Gastrocnemius medialis (tissue), 4 donors: Measurements from ENCODE around the gene CUL4B. TPM values are rescaled to one million over a fixed set of nuclear protein-coding genes. Genes with fewer than 3 reads are reported as not detected.

Source experiments
- ATAC-seq, 2 donors: fragments of 150-250 bp; one replicate each; pipeline ENCODE4 v1.9.1; 2016
- DNase-seq, 2 donors: peaks; one replicate each; pipeline ENCODE4 v3.0.0-alpha.2; 2019
- H3K27ac ChIP-seq, 4 donors: fragments of 200-600 bp; sonication (generic); 1 replicate in 1 of 4; 2 replicates in 3 of 4; pipeline ENCODE4 v1.5.1; 2016 to 2018; ENCODE audit warnings: mild to moderate bottlenecking in 2 of 4, moderate library complexity in 1 of 4
- H3K27me3 ChIP-seq, 3 donors: fragments of 200-600 bp; sonication (generic) in 2 of 3; 1 replicate in 1 of 3; 2 replicates in 2 of 3; pipeline versions ENCODE4 v1.5.1 to v1.6.0; 2016 to 2019; ENCODE audit warnings: mild to moderate bottlenecking in 1 of 3, moderate library complexity in 1 of 3
- H3K36me3 ChIP-seq, 2 donors: fragments of 200-600 bp; sonication (generic) in 1 of 2; one replicate each; pipeline ENCODE4 v1.5.1; 2017 to 2018
- H3K4me1 ChIP-seq, 2 donors: fragments of 200-600 bp; sonication (generic) in 1 of 2; one replicate each; pipeline ENCODE4 v1.5.1; 2016 to 2017; ENCODE audit warnings: mild to moderate bottlenecking in 2 of 2
- H3K4me3 ChIP-seq, 4 donors: fragments of 200-600 bp; sonication (generic) in 3 of 4; 1 replicate in 1 of 4; 2 replicates in 3 of 4; pipeline ENCODE4 v1.5.1; 2016 to 2019; ENCODE audit warnings: mild to moderate bottlenecking in 2 of 4
- H3K9me3 ChIP-seq, 3 donors: fragments of 200-600 bp; sonication (generic) in 2 of 3; 1 replicate in 1 of 3; 2 replicates in 2 of 3; pipeline ENCODE4 v1.5.1; 2016 to 2019
- CTCF ChIP-seq, 5 experiments: fragments of 450-650 bp in 3 of 5; fragments of 200-600 bp in 2 of 5; sonication (generic) in 2 of 5; IDR thresholded peaks in 4 of 5; conservative IDR thresholded peaks in 1 of 5; 1 replicate in 4 of 5; 2 replicates in 1 of 5; pipeline ENCODE4 v1.5.1; 2016 to 2019; ENCODE audit warnings: antibody characterized with exemption in 5 of 5, mild to moderate bottlenecking in 3 of 5, moderate library complexity in 3 of 5
- POLR2A ChIP-seq, 2 donors: fragments of 450-650 bp; IDR thresholded peaks; one replicate each; pipeline ENCODE4 v1.6.1; 2017; ENCODE audit warnings: antibody characterized with exemption in 2 of 2, mild to moderate bottlenecking in 2 of 2, moderate library complexity in 2 of 2
- in situ Hi-C, 4 donors: fragments of 200-750 bp; cut with MboI; loops; one replicate each; pipeline versions ENCODE4 v1.15.0 to v1.8.0; 2017; ENCODE audit warnings: low sequenced_read_pairs in 4 of 4
- intact Hi-C: fragments of 100-400 bp; cut with DNase I; formaldehyde crosslinking; loops from one replicate; pipeline ENCODE4 v1.15.1; 2023; ENCODE audit warnings: low total_unique reads
- total RNA-seq, 4 donors: library from RNA; depleted of rRNA; stranded (reverse); fragments of >200 nt; gene quantifications; one replicate each; pipeline versions ENCODE4 v1.1.0 to v1.2.3, GENCODE V29; 2016

CUL4B gene
- total RNA-seq, 4 donors from 2014 or later: 10.1 to 14.6 (median 11.9) TPM

GRCh38 chrX:120560405-120560841 lies 339 bp downstream of the CUL4B start:
- ATAC-seq (peak; percentile 78 to 84), DNase-seq (peak in 1 of 2 donors; percentile 30)
- TF ChIP-seq CTCF (IDR thresholded peaks at IDR 0.05 in 4 of 5, conservative IDR thresholded peaks at IDR 0.05 in 1 of 5) (no peak), POLR2A (IDR thresholded peaks at IDR 0.05) (no peak)
- H3K27ac ChIP-seq: peak overlapping the region; percentile 97 to 100 (median 98)
- no peaks in the 10 kb centered on the region for H3K27me3 ChIP-seq
- intact Hi-C loops (loop anchor here (5.0 to 10.0 kb wide), 3 partner anchors 73 to 1586 kb away; partner anchors contain the start of genes LONRF3 and ZBTB33), in situ Hi-C loops (loop anchor here in 1 of 4 donors (5.0 kb wide), 1 partner anchor 52 kb away; no protein-coding TSS in a partner anchor)
- no peaks in the 10 kb centered on the region for H3K9me3 ChIP-seq
- H3K4me1 ChIP-seq: peaks cover 23 to 24% of the 10 kb centered on the region in 2 donors
- H3K36me3 ChIP-seq: no peaks in the 10 kb centered on the region
- H3K4me3 ChIP-seq: peak overlapping the region; percentile 72 to 86 (median 78)

- Histone ChIP-seq H3K27ac (peak overlapping the region; percentile 97 to 100 (median 98)), H3K4me1 (peaks cover 23 to 24% of the 10 kb centered on the region in 2 donors), H3K27me3 (no peaks in the 10 kb centered on the region), H3K36me3 (no peaks in the 10 kb centered on the region), H3K4me3 (peak overlapping the region; percentile 72 to 86 (median 78)), H3K9me3 (no peaks in the 10 kb centered on the region)
- ATAC-seq: no peak
- in situ Hi-C loops: loop anchor here in 1 of 4 donors (5.0 kb wide), 1 partner anchor 52 kb away; no protein-coding TSS in a partner anchor
- intact Hi-C loops: loop anchor here (5.0 to 10.0 kb wide), 3 partner anchors 73 to 1585 kb away; partner anchors contain the start of genes LONRF3 and ZBTB33
- TF ChIP-seq CTCF (IDR thresholded peaks at IDR 0.05 in 4 of 5, conservative IDR thresholded peaks at IDR 0.05 in 1 of 5) (no peak), POLR2A (IDR thresholded peaks at IDR 0.05) (no peak)
- no peak for DNase-seq
These were observed 958 bp downstream of the CUL4B start for GRCh38 chrX:120559804-120560203.

GRCh38 chrX:120556251-120556650 lies 4.5 kb downstream of the CUL4B start:
- Histone ChIP-seq H3K27ac (no peak overlapping the region), H3K4me1 (peaks cover 13 to 20% of the 10 kb centered on the region in 2 donors), H3K36me3 (no peaks in the 10 kb centered on the region), H3K4me3 (no peak overlapping the region), H3K27me3 (no peaks in the 10 kb centered on the region), H3K9me3 (no peaks in the 10 kb centered on the region)
- intact Hi-C loops (no loop called here), in situ Hi-C loops (no loop called here)
- DNase-seq (no peak), ATAC-seq (no peak)
- TF ChIP-seq POLR2A (IDR thresholded peaks at IDR 0.05) (no peak), CTCF (IDR thresholded peaks at IDR 0.05 in 4 of 5, conservative IDR thresholded peaks at IDR 0.05 in 1 of 5) (no peak)

- no peak for DNase-seq
- ATAC-seq: no peak
- H3K27me3 ChIP-seq: no peaks in the 10 kb centered on the region
- H3K4me1 ChIP-seq: no peaks in the 10 kb centered on the region
- intact Hi-C loops (no loop called here), in situ Hi-C loops (no loop called here)
- peaks cover 0 to 4% of the 10 kb centered on the region in 2 donors for H3K36me3 ChIP-seq
- peak overlapping the region in 1 of 4 donors; percentile 34 for H3K27ac ChIP-seq
- H3K9me3 ChIP-seq: no peaks in the 10 kb centered on the region
- TF ChIP-seq CTCF (IDR thresholded peaks at IDR 0.05 in 4 of 5, conservative IDR thresholded peaks at IDR 0.05 in 1 of 5) (no peak), POLR2A (IDR thresholded peaks at IDR 0.05) (no peak)
- H3K4me3 ChIP-seq: no peak overlapping the region
These were observed 11.0 kb downstream of the CUL4B start for GRCh38 chrX:120549483-120550452.
